Endothelial cell (in vitro differentiated cells): Measurements from ENCODE around the gene WDFY2. TPM values are rescaled to one million over a fixed set of nuclear protein-coding genes. Genes with fewer than 3 reads are reported as not detected.

Experiments used
- DNase-seq: peaks from one replicate; pipeline ENCODE4 v3.0.0; 2021; ENCODE audit warnings: low spot score
- H3K27ac Mint-ChIP-seq: one replicate; pipeline ENCODE4 v1.8.0; 2021; ENCODE audit warnings: mixed read lengths, inconsistent platforms; ENCODE audit not compliant: unreplicated experiment
- H3K27me3 Mint-ChIP-seq: one replicate; pipeline ENCODE4 v1.8.0; 2021; ENCODE audit warnings: mild to moderate bottlenecking, moderate library complexity, mixed read lengths, inconsistent platforms; ENCODE audit not compliant: unreplicated experiment
- H3K36me3 Mint-ChIP-seq: one replicate; pipeline ENCODE4 v1.8.0; 2021; ENCODE audit warnings: mild to moderate bottlenecking, low read depth, mixed read lengths, inconsistent platforms; ENCODE audit not compliant: unreplicated experiment
- H3K4me1 Mint-ChIP-seq: one replicate; pipeline ENCODE4 v1.8.0; 2021; ENCODE audit warnings: mild to moderate bottlenecking, mixed read lengths, inconsistent platforms; ENCODE audit not compliant: unreplicated experiment
- H3K4me3 Mint-ChIP-seq: one replicate; pipeline ENCODE4 v1.8.0; 2021; ENCODE audit warnings: mild to moderate bottlenecking, mixed read lengths, inconsistent platforms; ENCODE audit not compliant: unreplicated experiment
- H3K9me3 Mint-ChIP-seq: one replicate; pipeline ENCODE4 v1.8.0; 2021; ENCODE audit warnings: mixed read lengths, inconsistent platforms; ENCODE audit not compliant: unreplicated experiment
- total RNA-seq: library from RNA; stranded (reverse); fragmentation: NEBNext Ultra II Directional; extraction: Animal tissue kit (Norgen Biotek cat#: 25700); gene quantifications from one replicate; pipeline ENCODE4 v1.2.1, GENCODE V29; 2021; ENCODE audit not compliant: unreplicated experiment
- TF ChIP-seq, protein P1 (sequence below): fragments of 200-600 bp; sonication (generic); IDR thresholded peaks from one replicate; pipeline ENCODE4 v1.5.0; 2021; ENCODE audit warnings: antibody characterized with exemption; ENCODE audit not compliant: unreplicated experiment

WDFY2 gene
- total RNA-seq, 1 donor from 2014 or later: 22.7 TPM

DNA sequence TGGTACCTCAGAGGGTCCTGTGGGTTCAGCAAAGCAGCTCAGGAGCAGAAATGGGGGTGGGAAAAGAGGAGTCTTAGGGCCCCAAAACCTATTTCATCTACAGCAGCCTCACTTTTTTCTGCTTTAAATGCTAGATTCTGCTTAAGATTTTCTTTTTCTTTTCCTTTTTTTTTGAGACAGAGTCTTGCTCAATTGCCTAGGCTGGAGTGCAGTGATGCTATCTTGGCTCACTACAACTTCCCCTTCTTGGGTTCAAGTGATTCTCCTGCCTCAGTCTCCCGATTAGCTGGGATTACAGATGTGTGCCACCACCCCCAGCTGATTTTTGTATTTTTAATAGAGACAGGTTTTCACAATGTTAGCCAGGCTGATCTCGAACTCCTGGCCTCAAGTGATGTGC is 30.7 kb upstream of the WDFY2 start:
- Mint-ChIP-seq H3K4me1 (peaks cover 2% of the 10 kb centered on the region), H3K4me3 (no peak overlapping the region), H3K9me3 (no peaks in the 10 kb centered on the region), H3K27me3 (no peaks in the 10 kb centered on the region), H3K36me3 (no peaks in the 10 kb centered on the region), H3K27ac (no peak overlapping the region)
- DNase-seq: no peak
- TF ChIP-seq, protein P1, sequence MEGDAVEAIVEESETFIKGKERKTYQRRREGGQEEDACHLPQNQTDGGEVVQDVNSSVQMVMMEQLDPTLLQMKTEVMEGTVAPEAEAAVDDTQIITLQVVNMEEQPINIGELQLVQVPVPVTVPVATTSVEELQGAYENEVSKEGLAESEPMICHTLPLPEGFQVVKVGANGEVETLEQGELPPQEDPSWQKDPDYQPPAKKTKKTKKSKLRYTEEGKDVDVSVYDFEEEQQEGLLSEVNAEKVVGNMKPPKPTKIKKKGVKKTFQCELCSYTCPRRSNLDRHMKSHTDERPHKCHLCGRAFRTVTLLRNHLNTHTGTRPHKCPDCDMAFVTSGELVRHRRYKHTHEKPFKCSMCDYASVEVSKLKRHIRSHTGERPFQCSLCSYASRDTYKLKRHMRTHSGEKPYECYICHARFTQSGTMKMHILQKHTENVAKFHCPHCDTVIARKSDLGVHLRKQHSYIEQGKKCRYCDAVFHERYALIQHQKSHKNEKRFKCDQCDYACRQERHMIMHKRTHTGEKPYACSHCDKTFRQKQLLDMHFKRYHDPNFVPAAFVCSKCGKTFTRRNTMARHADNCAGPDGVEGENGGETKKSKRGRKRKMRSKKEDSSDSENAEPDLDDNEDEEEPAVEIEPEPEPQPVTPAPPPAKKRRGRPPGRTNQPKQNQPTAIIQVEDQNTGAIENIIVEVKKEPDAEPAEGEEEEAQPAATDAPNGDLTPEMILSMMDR: no peak

GRCh38 chr13:51556740-51557139 is 27.5 kb upstream of the WDFY2 start:
- Mint-ChIP-seq H3K27ac (no peak overlapping the region), H3K9me3 (no peaks in the 10 kb centered on the region), H3K4me1 (peaks cover 11% of the 10 kb centered on the region), H3K36me3 (no peaks in the 10 kb centered on the region), H3K27me3 (no peaks in the 10 kb centered on the region), H3K4me3 (no peak overlapping the region)
- no peak for DNase-seq
- TF ChIP-seq, protein P1: no peak

GRCh38 chr13:51557438-51557837 is 26.8 kb upstream of the WDFY2 start:
- H3K4me3 Mint-ChIP-seq: no peak overlapping the region
- H3K4me1 Mint-ChIP-seq: peaks cover 11% of the 10 kb centered on the region
- H3K27me3 Mint-ChIP-seq: no peaks in the 10 kb centered on the region
- no peak overlapping the region for H3K27ac Mint-ChIP-seq
- no peaks in the 10 kb centered on the region for H3K36me3 Mint-ChIP-seq
- TF ChIP-seq, protein P1: no peak
- no peaks in the 10 kb centered on the region for H3K9me3 Mint-ChIP-seq
- DNase-seq: no peak

DNA sequence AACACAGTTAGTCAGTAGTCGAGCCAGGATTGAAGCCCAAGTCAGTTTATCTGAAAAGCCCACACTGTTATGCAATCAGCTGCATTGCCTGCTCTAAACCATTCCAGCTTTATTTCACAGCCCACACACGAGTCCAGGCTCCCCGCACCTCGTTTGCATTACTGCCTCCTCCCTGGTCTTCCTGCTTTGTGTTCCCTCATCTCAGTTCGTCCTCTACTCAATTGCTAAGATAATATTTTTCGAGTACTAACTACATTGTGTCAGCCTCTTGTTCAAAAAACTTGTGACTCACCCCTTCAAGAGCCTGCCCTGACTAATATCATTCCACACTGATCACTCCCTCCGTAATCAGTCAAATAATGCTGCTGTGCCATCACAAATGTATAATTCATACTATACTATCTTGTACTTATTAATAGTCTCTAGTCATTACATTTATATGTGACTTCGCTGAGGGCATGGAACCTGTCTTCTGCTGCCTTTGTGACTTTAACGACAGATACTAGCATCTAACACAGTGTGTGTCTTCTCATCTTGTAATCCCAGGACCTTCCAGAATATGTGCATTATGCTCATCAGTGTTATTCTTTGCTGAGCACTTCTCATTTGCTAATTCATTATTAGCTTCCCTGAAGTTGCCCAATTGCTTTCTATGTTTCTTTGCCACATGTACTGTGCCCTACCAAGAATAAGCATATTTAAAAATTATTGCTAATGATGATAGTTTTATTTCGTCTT is 26.2 kb upstream of the WDFY2 start:
- no peaks in the 10 kb centered on the region for H3K9me3 Mint-ChIP-seq
- peaks cover 11% of the 10 kb centered on the region for H3K4me1 Mint-ChIP-seq
- H3K27me3 Mint-ChIP-seq: no peaks in the 10 kb centered on the region
- no peak for DNase-seq
- TF ChIP-seq, protein P1: no peak
- no peak overlapping the region for H3K4me3 Mint-ChIP-seq
- no peak overlapping the region for H3K27ac Mint-ChIP-seq
- H3K36me3 Mint-ChIP-seq: no peaks in the 10 kb centered on the region

GRCh38 chr13:51559946-51560735 is 24.1 kb upstream of the WDFY2 start:
- Mint-ChIP-seq H3K4me1 (peaks cover 28% of the 10 kb centered on the region), H3K36me3 (no peaks in the 10 kb centered on the region), H3K27ac (no peak overlapping the region), H3K9me3 (no peaks in the 10 kb centered on the region), H3K4me3 (no peak overlapping the region), H3K27me3 (no peaks in the 10 kb centered on the region)
- TF ChIP-seq, protein P1: no peak
- DNase-seq: no peak
